Measurements from ENCODE around the gene CAMKMT.

The CAMKMT gene

DNA sequence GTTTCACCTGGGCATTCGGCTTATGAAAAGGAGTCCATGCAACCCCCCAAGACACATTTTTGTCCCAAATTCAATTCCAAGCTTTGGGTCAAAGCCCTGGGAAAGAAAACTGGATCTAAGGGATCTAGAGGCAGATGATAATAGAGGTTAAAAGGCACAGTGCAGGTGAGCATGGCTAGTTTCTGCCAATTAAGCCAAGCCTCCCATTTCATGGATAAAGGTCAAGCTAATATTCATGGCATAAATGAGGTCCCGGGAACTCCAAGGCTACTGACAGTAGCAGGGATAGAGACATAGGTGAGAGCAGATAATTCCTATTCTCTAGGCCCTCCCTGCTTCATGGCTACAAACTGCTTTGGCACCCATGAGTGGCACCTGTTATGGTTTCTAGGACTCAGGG lies 83.1 kb downstream of the CAMKMT start:
- no peak for DNase-seq (ENCODE audit: low read depth)

DNA sequence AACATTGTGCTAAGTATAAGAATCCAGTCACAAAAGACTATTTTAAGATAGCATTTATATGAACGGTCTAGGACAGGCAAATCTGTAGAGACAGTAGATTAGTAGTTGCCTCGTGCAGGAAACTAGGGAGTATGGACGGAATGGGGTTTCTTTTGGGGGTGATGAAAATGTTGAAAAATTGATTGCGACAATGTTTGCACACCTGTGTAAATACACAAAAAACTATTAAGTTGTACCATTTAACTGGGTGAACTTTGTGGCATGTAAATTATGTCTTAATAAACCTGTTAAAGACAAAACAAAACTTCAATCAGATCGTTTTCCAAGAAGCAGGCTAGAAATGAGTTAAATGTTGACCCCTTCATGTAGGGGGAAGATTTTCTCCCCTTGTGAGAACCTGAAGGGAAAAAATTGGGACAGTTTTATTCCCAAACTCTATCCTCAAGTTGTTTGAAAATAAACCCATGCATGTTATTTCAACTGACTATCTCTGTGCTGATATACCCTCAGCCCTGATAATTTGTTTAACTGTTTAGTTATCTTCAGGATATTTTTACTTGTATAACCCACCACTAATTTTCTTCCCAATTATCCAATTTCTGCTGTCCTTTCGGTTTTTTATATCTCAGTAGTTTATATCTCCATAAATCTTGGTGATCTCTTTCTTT lies 87.2 kb downstream of the CAMKMT start:
- no peak for DNase-seq (ENCODE audit: low read depth)

DNA sequence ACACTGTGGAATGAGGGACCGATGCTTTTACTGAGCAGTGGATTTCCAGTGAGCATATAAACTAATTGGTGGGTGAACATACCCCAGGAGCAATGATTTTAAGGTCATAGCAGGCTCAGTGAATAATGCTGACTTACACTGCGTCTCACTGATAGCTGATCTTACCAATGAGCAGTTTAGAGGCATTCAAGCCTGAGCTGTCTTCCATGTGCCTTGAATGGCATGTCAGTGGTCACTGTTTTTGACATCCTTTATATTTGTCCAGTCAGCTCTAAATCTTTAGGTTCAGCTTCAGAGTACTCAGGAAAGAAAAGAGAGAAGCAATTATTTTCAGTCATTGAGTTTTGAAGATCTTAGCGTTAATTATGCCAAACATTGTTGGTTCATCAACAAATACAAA lies 88.3 kb downstream of the CAMKMT start:
- no peak for DNase-seq (ENCODE audit: low read depth)

DNA sequence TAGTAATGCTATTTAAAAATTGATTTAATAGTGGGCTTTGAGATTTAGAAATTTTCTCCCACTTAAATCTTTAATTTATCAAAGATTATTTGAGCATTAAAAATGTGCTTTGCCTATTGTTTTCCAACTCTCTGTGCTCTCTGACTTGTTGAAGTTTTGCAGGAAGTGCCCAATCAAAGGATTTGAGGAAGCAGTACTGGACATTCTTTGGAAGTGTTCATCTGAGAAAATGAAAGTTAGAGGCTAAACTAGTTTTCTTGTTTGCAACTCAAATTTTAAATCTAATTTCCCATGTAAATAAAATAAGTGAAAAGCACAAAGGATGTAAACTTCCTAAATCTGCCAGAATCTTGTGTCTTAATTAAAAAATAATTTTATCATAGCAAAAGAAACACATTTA lies 89.1 kb downstream of the CAMKMT start:
- no peak for DNase-seq (ENCODE audit: low read depth)

DNA sequence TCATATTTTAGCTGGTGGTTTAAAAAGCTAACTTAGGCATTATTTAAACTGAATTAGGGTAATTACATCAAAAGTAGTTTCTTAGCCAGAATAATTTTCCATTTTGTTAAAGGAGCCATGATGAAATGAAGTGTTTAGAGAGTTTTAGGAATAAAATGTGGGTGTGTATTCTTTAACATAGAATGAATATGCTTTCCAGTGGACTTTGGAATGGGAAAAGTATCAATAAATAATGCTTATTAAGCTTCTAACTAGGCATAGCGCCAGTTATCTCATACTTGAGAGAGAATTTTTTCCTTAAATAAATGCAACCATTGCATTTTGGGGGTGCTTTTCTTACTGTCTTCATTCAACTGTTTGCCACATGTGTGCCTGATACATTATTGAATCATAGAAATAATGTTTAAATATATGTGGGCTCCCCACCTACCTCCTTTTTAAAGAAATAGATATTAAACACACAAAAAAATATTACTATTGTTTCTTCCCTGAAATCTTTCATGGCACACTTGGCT lies 90.4 kb downstream of the CAMKMT start:
- DNase-seq (ENCODE audit: low read depth), result no peak

DNA sequence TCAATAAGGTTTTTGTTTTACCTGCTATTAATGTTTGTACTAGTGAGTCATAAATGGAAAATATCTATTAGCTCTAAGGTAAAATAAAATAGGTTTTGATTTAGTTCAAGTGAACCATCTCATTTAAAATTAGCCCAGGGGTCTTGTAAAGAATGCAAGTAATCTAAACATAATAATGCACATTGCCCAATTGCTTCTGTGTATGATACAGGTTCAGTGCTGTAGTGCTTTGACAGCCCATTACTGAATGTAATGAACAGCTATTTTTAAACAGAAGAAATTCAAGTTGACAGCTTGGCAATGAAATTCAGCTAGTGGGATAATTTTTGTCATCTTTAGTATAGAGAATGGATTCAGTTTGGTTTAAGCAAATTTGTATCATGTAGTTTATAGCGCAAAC lies 91.5 kb downstream of the CAMKMT start:
- no peak for DNase-seq (ENCODE audit: low read depth)

DNA sequence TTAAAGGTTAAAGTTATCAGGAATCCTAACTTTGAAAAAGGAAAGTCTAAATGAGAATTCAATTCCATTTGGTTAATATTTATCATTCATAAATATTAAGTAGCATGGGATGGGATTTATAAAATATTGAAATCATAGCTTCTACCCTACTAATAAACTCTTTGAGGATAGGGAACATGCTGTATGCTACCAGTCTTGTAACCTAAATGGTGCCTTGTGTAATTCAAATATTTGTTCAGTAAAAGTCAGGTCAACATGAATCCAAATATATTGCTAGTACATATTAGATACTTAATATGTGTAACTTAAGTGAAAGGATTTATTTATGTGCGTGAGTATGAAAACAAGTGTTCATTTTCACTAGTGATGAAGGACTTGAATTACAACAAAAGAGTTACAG lies 94.1 kb downstream of the CAMKMT start:
- DNase-seq (ENCODE audit: low read depth), result no peak

DNA sequence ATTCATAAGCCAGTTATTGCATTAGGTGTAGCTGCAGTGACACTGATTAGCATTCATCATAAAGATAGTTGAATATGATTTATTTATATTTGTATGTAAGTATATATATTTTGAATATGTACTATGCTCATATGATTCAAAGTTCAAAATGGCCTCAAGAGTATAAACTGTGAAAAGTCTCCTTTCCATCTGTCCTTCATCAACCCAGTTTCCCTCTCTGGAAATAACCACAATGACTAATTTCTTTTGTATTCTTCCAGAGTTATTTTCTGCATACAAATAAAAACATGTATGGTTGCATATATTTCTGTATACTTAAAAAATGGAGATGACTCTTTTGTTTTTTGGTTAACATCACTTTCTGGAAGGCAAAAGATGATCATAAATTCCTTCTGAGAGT lies 95.2 kb downstream of the CAMKMT start:
- no peak for DNase-seq (ENCODE audit: low read depth)

DNA sequence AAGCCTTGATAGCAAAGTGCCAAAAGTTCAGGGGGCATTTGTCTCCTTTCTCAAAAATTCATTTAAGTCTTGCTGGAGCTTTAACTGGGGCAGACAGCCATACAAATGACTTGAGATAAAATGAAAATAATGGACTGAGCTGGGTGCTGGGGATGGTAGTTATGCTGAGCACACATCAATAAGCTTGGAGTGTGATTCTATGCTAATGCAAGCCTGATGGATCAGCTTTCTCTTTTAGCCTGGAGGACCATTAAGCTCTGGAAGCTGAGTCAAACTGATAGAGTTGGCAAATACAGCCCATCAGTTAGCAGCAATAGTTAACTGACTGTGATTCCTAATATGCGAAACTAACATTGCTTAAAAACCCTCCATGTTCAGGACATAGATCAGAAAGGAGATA lies 98.0 kb downstream of the CAMKMT start:
- no peak for DNase-seq (ENCODE audit: low read depth)

DNA sequence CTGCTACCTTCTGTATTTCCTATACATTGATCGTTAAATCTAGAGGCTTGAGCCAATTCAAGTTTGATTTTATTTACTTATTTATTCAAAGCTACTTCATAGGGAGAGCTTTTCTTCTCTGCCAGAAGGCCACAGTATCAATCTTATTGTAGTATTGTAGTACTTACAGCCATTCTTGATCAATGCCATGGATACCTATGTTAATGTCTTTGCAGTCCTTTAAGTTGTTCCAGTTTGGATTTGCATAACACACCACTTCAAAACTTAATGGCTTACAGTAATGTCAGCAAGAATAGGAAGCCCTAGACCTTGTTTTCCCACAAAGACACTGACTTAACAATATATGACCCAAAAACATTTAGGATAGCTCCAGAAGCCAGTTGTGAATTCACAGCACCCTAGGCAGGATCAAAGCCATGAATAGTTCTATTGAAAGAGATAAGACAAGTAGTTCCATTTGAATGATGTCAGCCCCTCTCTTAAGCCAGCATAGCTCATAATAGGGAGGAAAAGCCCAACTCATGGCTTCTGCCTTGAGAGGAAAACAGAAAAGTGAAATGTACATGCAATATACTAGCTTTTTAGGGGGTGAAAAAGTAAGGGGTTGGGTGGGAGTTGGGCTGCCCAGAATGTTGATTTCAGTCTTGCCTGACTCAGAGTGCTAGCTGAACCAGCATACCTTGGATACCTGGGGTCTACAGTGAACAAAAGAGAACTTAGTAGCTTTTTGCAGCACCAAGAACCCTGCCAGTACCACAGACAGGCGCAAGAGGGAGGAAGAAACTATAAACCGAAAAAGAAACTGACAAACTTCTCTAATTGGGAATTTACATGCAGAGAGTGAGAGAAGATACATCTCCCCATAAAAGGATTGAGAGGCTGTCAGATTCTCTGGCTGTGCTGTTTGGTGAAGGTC lies 101.4 kb downstream of the CAMKMT start:
- no peak for DNase-seq (ENCODE audit: low read depth)

DNA sequence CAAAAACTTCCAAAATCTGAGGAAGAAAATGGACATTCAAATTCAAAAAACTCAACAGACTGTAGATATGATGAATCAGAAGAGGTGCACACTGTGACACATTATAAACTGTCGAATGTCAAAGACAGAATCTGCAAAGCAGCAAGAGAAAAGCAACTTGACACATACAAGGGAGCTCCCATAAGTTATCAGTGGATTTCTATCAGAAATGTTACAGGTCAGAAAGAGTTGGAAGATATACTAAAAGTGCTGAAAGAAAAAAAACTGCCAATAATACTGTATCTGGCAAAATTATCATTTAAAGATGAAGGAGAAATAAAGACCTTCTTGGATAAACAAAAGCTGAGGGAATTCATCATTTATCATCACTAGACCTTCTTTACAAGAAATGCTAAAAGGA lies 102.7 kb downstream of the CAMKMT start:
- DNase-seq (ENCODE audit: low read depth), result no peak

DNA sequence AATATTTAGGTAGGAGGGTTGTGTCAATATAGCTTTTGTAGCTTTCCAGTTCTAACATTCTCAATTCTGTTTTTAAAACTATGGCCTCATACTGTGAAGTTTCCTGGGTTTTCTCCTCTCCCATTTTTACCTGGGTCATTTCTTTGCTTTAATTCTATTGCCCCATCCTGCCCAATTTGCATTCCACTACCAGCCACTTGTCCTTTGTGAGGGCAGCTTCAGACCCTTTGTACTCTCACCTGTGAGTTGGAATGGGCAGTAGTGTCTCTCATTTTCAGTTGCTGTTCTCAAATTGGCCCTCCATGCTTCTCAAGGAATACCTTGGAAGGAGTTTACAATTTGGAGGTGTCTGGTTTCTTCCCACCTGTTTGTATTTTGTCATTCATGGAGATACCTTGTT lies 108.4 kb downstream of the CAMKMT start:
- DNase-seq (ENCODE audit: low read depth), result no peak

DNA sequence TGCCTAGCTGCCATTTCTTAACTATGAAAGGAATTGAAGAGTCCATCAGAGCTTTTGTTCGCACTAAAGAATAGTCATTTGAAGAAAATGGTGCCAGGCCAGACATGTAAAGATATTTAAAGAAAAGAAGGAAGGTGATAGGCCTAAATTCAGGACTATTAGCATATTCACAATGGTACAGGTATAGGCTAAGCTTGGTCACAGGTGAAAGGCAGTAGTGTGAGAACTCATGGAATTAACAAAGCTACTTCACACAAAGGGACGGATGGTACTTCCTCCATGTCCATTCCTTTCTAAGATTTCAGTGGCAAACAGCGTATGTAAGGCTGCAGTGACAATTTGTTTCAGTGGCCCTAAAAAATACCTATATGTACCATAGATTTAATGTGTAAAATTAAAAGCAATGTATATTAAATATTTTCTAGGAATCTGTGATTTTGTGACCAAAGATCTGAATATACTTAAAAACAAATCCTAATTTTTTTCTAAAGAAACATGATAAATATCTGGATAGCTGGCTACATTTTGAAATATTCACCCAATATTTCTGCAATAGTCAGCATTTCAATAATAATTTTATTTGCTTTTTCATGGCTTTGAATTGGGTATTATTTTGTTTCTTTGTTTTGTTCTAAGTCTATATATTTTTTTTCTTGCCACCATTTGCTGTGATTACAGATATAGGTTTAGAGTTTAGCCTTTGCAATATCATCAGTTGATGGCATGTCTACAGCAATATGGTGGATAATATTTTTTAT lies 116.1 kb downstream of the CAMKMT start:
- no peak for DNase-seq (ENCODE audit: low read depth)

DNA sequence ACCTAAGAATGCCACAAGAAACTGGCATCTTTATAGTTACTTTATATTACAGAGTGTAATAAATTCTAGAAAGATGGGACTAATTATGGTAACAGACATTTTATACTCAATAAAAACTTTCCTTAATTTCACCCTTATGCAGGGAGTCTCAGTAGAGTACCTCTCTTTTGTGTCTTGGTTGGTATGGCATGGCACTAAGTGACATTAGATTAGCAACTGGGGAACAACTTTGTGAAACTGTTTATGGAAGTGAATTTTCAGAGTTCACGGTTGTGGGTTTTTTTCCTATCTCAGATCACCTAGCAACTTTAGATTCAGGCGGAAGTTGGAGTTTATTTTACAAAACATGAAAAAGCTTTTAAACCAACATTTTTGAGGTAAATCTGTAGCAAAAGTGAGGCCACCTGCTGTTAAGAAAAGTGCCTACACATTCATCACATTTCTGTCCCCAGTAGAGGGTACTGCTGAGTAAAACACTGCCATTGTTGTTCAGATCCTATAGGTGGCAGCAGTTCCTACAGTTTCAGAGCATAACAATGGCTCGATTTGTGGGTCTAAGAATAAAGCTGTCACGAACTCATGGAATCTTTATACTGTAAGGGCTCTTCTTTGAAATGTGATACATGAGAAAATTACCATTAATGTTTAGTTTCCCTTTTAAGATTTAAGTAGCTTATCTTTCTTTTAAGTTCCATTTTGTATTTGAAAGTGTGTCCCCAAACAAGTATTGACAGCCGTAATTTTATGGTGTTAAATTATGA lies 117.6 kb downstream of the CAMKMT start:
- DNase-seq (ENCODE audit: low read depth), result peak; percentile 72

DNA sequence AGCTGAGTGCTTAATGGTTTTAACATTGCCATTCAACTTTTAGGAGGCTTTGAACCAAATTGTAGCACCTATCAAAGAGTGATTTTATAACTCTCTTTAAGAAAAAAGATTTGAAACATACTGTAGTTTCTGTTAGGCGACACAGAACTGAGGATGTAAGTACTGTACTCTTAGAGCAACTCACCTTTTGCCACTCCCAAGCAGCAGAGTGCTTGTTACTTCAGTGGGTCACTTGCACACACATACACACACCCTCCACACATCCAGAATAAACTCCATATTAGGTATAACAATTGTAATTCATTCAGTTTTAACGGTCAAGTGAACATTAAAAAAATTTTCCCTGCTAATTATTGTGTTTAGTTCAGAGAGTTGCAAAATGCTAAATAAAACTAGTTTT lies 118.3 kb downstream of the CAMKMT start:
- DNase-seq (ENCODE audit: low read depth), result no peak

DNA sequence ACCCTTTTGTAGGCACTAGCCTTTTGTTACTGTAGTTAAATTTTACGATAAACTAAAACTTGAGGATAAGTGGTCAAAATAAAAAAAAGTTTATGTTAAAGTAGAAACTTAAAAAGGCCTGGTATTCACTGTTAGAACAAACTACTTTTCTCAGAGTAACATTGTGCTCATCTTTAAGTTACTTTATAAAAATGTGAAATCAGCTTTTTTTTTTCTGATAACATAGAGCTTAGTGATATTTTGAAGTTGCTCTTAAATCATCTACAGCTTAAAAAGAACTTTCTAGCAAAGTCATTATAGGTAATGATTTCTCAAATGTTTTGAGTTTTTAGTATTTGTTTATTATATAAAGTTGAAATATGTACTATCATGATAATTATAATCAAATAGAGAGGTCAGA lies 125.3 kb downstream of the CAMKMT start:
- no peak for DNase-seq (ENCODE audit: low read depth)

DNA sequence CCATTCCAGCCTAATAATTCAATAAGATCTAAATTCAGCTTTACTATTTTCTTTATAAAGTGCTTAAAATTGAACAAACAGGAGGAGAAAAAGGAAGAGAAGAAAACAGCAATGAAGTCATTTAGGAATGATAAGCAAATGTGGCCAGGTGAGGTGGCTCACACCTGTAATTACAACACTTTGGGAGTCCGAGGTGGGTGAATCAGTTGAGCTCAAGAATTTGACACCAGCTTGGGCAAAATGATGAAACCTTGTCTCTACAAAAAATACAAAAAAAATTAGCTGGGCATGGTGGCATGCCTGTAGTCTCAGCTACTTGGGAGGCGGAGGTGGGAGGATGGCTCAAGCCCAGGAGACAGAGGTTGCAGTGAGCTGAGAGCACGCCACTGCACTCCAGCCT lies 129.0 kb downstream of the CAMKMT start:
- DNase-seq (ENCODE audit: low read depth), result no peak

DNA sequence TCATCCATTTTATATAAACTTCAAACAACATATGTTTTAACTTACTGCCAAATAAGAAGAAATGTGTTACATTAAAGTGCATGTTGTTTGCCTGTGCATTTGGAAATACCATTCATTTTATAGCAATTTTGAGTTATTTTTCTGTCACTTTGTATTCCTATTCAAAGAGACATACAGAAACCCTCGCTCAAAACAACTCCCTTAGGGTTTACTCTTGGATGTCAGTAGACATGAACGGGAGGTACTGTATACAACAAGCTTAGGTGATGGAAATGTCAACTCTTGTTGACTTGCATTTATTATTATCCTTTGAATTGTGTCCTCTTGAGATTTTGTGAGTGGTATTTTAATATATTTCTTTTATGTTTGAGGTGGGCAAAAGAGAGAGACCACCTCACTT lies 132.3 kb downstream of the CAMKMT start:
- no peak for DNase-seq (ENCODE audit: low read depth)

DNA sequence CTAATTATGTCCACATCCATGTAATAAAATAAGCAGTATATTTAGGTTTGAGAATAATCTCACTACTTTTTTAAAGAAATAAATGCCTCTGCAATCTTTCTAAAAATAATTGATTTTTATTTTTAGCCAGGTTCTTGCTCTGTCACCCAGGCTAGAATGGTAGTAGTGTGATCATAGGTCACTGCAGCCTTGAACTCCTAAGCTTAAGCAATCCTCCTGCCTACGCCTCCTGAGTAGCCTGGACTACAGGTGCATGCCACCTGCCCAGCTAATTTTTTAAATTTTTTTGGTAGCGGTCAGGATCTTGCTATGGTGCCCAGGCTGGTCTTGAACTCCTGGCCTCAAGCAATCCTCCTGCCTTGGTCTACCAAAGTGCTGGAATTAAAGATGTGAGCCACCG lies 133.3 kb downstream of the CAMKMT start:
- DNase-seq (ENCODE audit: low read depth), result no peak

DNA sequence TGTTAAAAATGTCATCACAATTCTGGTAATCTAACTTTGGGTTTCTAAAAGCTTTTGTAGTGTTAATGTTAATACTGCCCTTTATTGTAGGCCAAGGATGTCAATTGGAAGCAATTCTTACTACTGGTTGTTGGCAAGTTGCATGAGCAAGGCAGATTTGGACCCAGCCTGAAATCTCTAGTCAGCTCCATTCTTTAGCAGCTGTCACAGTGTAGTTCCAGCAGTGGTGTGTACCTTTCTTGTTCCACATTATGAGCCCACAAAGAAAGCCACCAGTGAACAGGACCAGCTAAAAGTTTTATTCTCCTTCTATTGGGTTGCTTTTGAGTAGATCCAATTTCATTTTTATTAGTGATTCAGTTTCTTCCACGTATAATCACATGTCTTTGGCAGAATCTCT lies 133.8 kb downstream of the CAMKMT start:
- DNase-seq (ENCODE audit: low read depth), result no peak

DNA sequence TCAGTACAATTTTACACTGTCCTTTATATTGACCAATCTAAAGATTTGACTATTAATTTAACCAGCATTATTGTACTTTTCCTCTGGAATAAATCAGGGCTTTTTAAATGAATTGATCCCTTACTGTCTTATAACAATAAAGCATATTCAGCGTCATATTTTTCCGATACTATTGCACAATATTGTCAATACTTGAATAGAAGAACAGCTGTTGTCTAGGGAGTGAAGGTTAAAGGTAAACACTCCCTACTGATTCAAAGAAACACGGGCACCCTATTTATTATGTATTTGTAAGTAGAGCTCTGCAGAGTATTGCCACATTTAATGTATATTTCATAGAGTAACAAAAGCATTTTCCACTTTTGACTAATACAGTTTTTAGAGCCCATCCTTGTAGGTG lies 134.4 kb downstream of the CAMKMT start:
- DNase-seq (ENCODE audit: low read depth), result no peak

DNA sequence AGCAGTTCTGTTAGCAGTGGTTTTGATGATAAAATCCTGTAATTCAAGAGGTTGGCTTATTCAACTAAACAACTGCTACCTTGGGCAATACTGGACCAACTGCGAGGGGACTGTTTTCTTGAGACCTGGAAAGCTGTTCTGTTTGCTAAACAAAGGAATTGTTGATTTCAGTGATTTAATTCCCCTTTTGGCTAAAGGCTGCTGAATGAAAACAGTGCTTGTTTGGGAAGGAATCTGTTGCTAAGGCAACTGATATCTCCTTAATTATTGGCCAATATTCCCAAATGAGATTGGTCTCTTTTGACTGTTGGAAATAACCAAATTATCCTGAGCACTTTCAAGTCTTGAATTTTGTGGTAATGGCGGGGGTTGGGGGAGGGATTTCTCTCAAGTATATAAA lies 136.8 kb downstream of the CAMKMT start:
- DNase-seq (ENCODE audit: low read depth), result no peak

Measured in HS-5 (cell line).